Measurements from ENCODE around the gene CALHM2. TPM values are rescaled to one million over a fixed set of nuclear protein-coding genes. Genes with fewer than 3 reads are reported as not detected.

Gene CALHM2
- total and polyA plus RNA-seq, 2 of the 4 experiments (the other 2 are of a cell fraction): 2.5 to 7.9 TPM

GRCh38 chr10:103431902-103432301 is 20.3 kb downstream of the CALHM2 start:
- Histone ChIP-seq H3K27me3 (ENCODE audit: control insufficient read depth, insufficient read depth, low read length) (no peaks in the 10 kb centered on the region), H3K4me2 (ENCODE audit: low read depth, low read length) (no peak overlapping the region), H3K4me1 (ENCODE audit: control insufficient read depth, insufficient read depth, low read length) (no peaks in the 10 kb centered on the region), H4K91ac (ENCODE audit: insufficient read depth, low read depth, low read length) (no peak overlapping the region), H2AK5ac (ENCODE audit: low read depth, low read length) (no peak overlapping the region), H3K27ac (ENCODE audit: insufficient read depth, low read length) (no peak overlapping the region), H2BK20ac (ENCODE audit: low read depth, low read length) (no peak overlapping the region), H3K9ac (ENCODE audit: low read depth, low read length) (no peak overlapping the region), H3K23ac (ENCODE audit: low read depth, low read length) (no peak overlapping the region), H3K79me1 (ENCODE audit: low read depth in 1 of 2, low read length in 2 of 2) (peaks cover 5 to 6% of the 10 kb centered on the region in 2 experiments; a peak in 3 of 4 replicates), H3K14ac (replicated peaks; ENCODE audit: low read depth, low read length) (no peak overlapping the region), H3K4ac (ENCODE audit: low read depth, low read length) (no peak overlapping the region), H3K9me3 (ENCODE audit: control insufficient read depth, insufficient read depth, low read length) (no peaks in the 10 kb centered on the region), H3K18ac (ENCODE audit: low read depth, low read length) (no peak overlapping the region), H2BK15ac (ENCODE audit: low read depth, low read length) (no peak overlapping the region), H3K36me3 (ENCODE audit: control insufficient read depth, insufficient read depth, low read length) (peaks cover 44% of the 10 kb centered on the region), H2BK120ac (ENCODE audit: low read depth, low read length) (no peak overlapping the region), H2BK5ac (ENCODE audit: low read depth, low read length, poor library complexity, severe bottlenecking) (no peak overlapping the region), H2AFZ (replicated peaks; ENCODE audit: low read length, poor library complexity) (no peak overlapping the region), H3K9me1 (ENCODE audit: insufficient read depth, low read length) (no peaks in the 10 kb centered on the region), H4K5ac (ENCODE audit: low read depth, low read length) (no peak overlapping the region), H4K8ac (ENCODE audit: low read depth in 2 of 2, low read length in 2 of 2) (no peak overlapping the region), H4K20me1 (ENCODE audit: insufficient read depth, low read length) (no peaks in the 10 kb centered on the region), H3K4me3 (ENCODE audit: insufficient read depth, low read depth, low read length) (no peak overlapping the region), H2AK9ac (replicated peaks; ENCODE audit: low read depth, low read length, poor library complexity) (no peak overlapping the region), H3K56ac (ENCODE audit: extremely low read depth, insufficient read depth, low read length) (no peak overlapping the region)
- peak; percentile 46 for DNase-seq
- intact Hi-C loops (cut with micrococcal nuclease): loop anchor here (1.0 kb wide), 1 partner anchor 53 kb away; no protein-coding TSS in a partner anchor
- peak; percentile 96 for ATAC-seq (ENCODE audit: low read depth)
- no TSS peak for BruUV-seq (replicated peaks)
- 92% methylated on average over 2 of the region's 8 CpGs; no CpG with 5 or more reads in 1 of the 2 experiments for WGBS, 2 experiments (ENCODE audit: extremely low coverage in 2 of 2, insufficient read length in 1 of 2)
- no peak for TF ChIP-seq FOS (IDR thresholded peaks at IDR 0.05; ENCODE audit: low read depth, low read length)
- no peak for TF ChIP-seq MAFK (IDR thresholded peaks at IDR 0.05; ENCODE audit: low read depth, low read length)
- TF ChIP-seq MAZ (IDR thresholded peaks at IDR 0.05; ENCODE audit: borderline replicate concordance, low read depth, low read length): no peak
- TF ChIP-seq RCOR1 (IDR thresholded peaks at IDR 0.05; ENCODE audit: insufficient replicate concordance, low read length): no peak
- TF ChIP-seq CHD1 (IDR thresholded peaks at IDR 0.05; ENCODE audit: low read depth, low read length): no peak
- no peak for TF ChIP-seq NFE2L2 (IDR thresholded peaks at IDR 0.05; ENCODE audit: low read depth, low read length)
- no peak for TF ChIP-seq ELK1 (IDR thresholded peaks at IDR 0.05; ENCODE audit: borderline replicate concordance, low read depth, low read length)
- TF ChIP-seq CTCF (conservative IDR thresholded peaks at IDR 0.05; ENCODE audit: low read depth, low read length): no peak
- no peak for TF ChIP-seq SMC3 (IDR thresholded peaks at IDR 0.05; ENCODE audit: low read depth, low read length)
- no peak for TF ChIP-seq MXI1 (IDR thresholded peaks at IDR 0.05; ENCODE audit: borderline replicate concordance, low read depth, low read length)
- no peak for TF ChIP-seq RAD21 (IDR thresholded peaks at IDR 0.05; ENCODE audit: low read length)
- no peak for TF ChIP-seq BHLHE40 (IDR thresholded peaks at IDR 0.05; ENCODE audit: low read depth, low read length)
- no peak for TF ChIP-seq RFX5 (IDR thresholded peaks at IDR 0.05; ENCODE audit: low read depth, low read length)
- no peak for TF ChIP-seq USF2 (IDR thresholded peaks at IDR 0.05; ENCODE audit: low read depth, low read length)
- TF ChIP-seq POLR2A (IDR thresholded peaks at IDR 0.05; ENCODE audit: low read depth, low read length): no peak
- TF ChIP-seq CEBPB (IDR thresholded peaks at IDR 0.05; ENCODE audit: low read depth, low read length): no peak
- POLR2A ChIA-PET (ENCODE audit: unreplicated experiment): no interaction called here
- in situ Hi-C loops (cut with MboI; ENCODE audit: low sequenced_read_pairs): no loop called here
- dilution Hi-C loops (cut with HindIII; ENCODE audit: low sequenced_read_pairs, unreplicated experiment): no loop called here
- CTCF ChIA-PET: interaction anchor here (0.6 to 1.4 kb wide), 2 partner anchors 49 to 54 kb away, joined by 3 to 4 read pairs; no protein-coding TSS in a partner anchor
